Measurements from ENCODE around the gene MYO1E.

MYO1E gene

GRCh38 chr15:59380902-59381610, 8.4 kb upstream of the MYO1E start:
- in situ Hi-C loops (cut with HindIII; ENCODE audit: low pct_ligation_motif_present, low sequenced_read_pairs) = no loop called here
- H3K4me3 ChIP-seq (ENCODE audit: low read depth, low read length) = no peak overlapping the region
- no peak for DNase-seq
- no peak for TF ChIP-seq CTCF (IDR thresholded peaks at IDR 0.05; ENCODE audit: low read depth, low read length, missing control alignments)
- no peaks in the 10 kb centered on the region for H3K36me3 ChIP-seq (replicated peaks)
- no peaks in the 10 kb centered on the region for H3K27me3 ChIP-seq (replicated peaks)
- no peak overlapping the region for H3K27ac ChIP-seq

- no peak overlapping the region for H3K27ac ChIP-seq
- H3K36me3 ChIP-seq (replicated peaks) = no peaks in the 10 kb centered on the region
- TF ChIP-seq CTCF (IDR thresholded peaks at IDR 0.05; ENCODE audit: low read depth, low read length, missing control alignments) = no peak
- H3K27me3 ChIP-seq (replicated peaks) = no peaks in the 10 kb centered on the region
- in situ Hi-C loops (cut with HindIII; ENCODE audit: low pct_ligation_motif_present, low sequenced_read_pairs) = no loop called here
- H3K4me3 ChIP-seq (ENCODE audit: low read depth, low read length) = no peak overlapping the region
- no peak for DNase-seq
Measured at GRCh38 chr15:59379531-59379930, 6.9 kb upstream of the MYO1E start.

GRCh38 chr15:59378855-59379254, 6.2 kb upstream of the MYO1E start:
- Histone ChIP-seq H3K27ac (no peak overlapping the region), H3K4me3 (ENCODE audit: low read depth, low read length) (no peak overlapping the region), H3K36me3 (replicated peaks) (no peaks in the 10 kb centered on the region), H3K27me3 (replicated peaks) (no peaks in the 10 kb centered on the region)
- no peak for DNase-seq
- TF ChIP-seq CTCF (IDR thresholded peaks at IDR 0.05; ENCODE audit: low read depth, low read length, missing control alignments) = no peak
- in situ Hi-C loops (cut with HindIII; ENCODE audit: low pct_ligation_motif_present, low sequenced_read_pairs) = no loop called here

GRCh38 chr15:59377924-59378323, 5.3 kb upstream of the MYO1E start:
- no peak overlapping the region for H3K27ac ChIP-seq
- in situ Hi-C loops (cut with HindIII; ENCODE audit: low pct_ligation_motif_present, low sequenced_read_pairs) = no loop called here
- no peaks in the 10 kb centered on the region for H3K36me3 ChIP-seq (replicated peaks)
- DNase-seq = no peak
- TF ChIP-seq CTCF (IDR thresholded peaks at IDR 0.05; ENCODE audit: low read depth, low read length, missing control alignments) = no peak
- H3K4me3 ChIP-seq (ENCODE audit: low read depth, low read length) = no peak overlapping the region
- H3K27me3 ChIP-seq (replicated peaks) = no peaks in the 10 kb centered on the region

- H3K27ac ChIP-seq = no peak overlapping the region
- TF ChIP-seq CTCF (IDR thresholded peaks at IDR 0.05; ENCODE audit: low read depth, low read length, missing control alignments) = no peak
- no peak for DNase-seq
- no peaks in the 10 kb centered on the region for H3K36me3 ChIP-seq (replicated peaks)
- in situ Hi-C loops (cut with HindIII; ENCODE audit: low pct_ligation_motif_present, low sequenced_read_pairs) = no loop called here
- no peaks in the 10 kb centered on the region for H3K27me3 ChIP-seq (replicated peaks)
- H3K4me3 ChIP-seq (ENCODE audit: low read depth, low read length) = no peak overlapping the region
Measured at GRCh38 chr15:59376733-59377132, 4.1 kb upstream of the MYO1E start.

GRCh38 chr15:59373215-59373614, 544 bp upstream of the MYO1E start:
- DNase-seq = no peak
- no peaks in the 10 kb centered on the region for H3K27me3 ChIP-seq (replicated peaks)
- H3K36me3 ChIP-seq (replicated peaks) = no peaks in the 10 kb centered on the region
- peak overlapping the region; percentile 85 for H3K4me3 ChIP-seq (ENCODE audit: low read depth, low read length)
- no peak for TF ChIP-seq CTCF (IDR thresholded peaks at IDR 0.05; ENCODE audit: low read depth, low read length, missing control alignments)
- H3K27ac ChIP-seq = peak overlapping the region; percentile 90
- in situ Hi-C loops (cut with HindIII; ENCODE audit: low pct_ligation_motif_present, low sequenced_read_pairs) = no loop called here
